Lower leg skin (tissue), 3 donors: ENCODE measurements around the gene RPL9.
"Not testable (repeated sequence)": the region's sequence is repeated elsewhere in the genome, so short reads cannot be mapped to it uniquely, and the experiment has no call there.

Experiments used
- POLR2A ChIP-seq, 2 donors: fragments of 450-650 bp; IDR thresholded peaks; one replicate each; pipeline ENCODE4 v1.6.1; 2016 to 2017; ENCODE audit warnings: antibody characterized with exemption in 2 of 2, mild to moderate bottlenecking in 1 of 2, moderate library complexity in 1 of 2
- TF ChIP-seq, protein P1 (sequence below), 3 donors: fragments of 450-650 bp; IDR thresholded peaks; one replicate each; pipeline ENCODE4 v1.5.1; 2016; ENCODE audit warnings: antibody characterized with exemption in 3 of 3, mild to moderate bottlenecking in 3 of 3, moderate library complexity in 2 of 3

GRCh38 chr4:39411561-39411960, 47.2 kb downstream of the RPL9 start:
- TF ChIP-seq, protein P1, sequence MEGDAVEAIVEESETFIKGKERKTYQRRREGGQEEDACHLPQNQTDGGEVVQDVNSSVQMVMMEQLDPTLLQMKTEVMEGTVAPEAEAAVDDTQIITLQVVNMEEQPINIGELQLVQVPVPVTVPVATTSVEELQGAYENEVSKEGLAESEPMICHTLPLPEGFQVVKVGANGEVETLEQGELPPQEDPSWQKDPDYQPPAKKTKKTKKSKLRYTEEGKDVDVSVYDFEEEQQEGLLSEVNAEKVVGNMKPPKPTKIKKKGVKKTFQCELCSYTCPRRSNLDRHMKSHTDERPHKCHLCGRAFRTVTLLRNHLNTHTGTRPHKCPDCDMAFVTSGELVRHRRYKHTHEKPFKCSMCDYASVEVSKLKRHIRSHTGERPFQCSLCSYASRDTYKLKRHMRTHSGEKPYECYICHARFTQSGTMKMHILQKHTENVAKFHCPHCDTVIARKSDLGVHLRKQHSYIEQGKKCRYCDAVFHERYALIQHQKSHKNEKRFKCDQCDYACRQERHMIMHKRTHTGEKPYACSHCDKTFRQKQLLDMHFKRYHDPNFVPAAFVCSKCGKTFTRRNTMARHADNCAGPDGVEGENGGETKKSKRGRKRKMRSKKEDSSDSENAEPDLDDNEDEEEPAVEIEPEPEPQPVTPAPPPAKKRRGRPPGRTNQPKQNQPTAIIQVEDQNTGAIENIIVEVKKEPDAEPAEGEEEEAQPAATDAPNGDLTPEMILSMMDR (IDR thresholded peaks at IDR 0.05) = not testable (repeated sequence)
- not testable (repeated sequence) for TF ChIP-seq POLR2A (IDR thresholded peaks at IDR 0.05)
